ENCODE data around the gene TRIM47.
A peak's percentile ranks its signal among the peaks of the same experiment; 100 is the strongest.
"Not testable (repeated sequence)": the region's sequence is repeated elsewhere in the genome, so short reads cannot be mapped to it uniquely, and the experiment has no call there.

TRIM47 gene

DNA sequence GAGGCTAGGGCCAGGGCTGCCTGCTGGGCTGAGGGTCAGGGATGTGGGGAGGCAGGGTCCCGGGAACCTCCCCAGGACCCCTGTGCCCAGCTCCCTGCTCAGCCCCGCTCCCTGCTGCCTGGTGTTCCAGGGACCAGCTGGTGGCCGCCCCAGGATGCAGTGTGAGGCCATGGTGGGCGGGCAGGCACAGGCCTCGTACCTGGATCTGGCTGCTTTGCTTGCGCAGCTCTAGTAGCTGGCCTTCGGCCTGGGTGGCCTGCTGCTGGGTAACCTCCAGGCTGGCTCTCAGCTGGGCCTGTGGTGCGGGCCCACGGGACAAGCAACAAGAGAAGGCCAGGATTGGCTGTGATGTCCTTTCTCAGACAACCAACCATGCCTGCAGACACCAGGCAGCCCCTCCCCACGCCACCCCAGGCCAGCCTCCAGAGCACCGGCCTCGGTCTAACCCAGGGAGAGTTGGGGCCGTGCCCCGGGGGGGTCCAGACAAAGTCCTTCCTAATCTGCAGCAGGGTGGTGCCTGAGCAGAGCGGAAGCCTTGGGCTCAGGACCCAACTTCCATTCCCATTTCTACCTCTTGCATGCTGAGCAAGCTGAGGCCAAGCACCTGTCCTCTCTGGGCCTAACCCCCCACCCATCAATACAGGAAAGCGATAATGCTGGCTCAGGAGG, 14.3 kb upstream of the TRIM47 start:
- DNase-seq (ENCODE audit: insufficient read length, low spot score) = no peak
- FAIRE-seq = no peak

DNA sequence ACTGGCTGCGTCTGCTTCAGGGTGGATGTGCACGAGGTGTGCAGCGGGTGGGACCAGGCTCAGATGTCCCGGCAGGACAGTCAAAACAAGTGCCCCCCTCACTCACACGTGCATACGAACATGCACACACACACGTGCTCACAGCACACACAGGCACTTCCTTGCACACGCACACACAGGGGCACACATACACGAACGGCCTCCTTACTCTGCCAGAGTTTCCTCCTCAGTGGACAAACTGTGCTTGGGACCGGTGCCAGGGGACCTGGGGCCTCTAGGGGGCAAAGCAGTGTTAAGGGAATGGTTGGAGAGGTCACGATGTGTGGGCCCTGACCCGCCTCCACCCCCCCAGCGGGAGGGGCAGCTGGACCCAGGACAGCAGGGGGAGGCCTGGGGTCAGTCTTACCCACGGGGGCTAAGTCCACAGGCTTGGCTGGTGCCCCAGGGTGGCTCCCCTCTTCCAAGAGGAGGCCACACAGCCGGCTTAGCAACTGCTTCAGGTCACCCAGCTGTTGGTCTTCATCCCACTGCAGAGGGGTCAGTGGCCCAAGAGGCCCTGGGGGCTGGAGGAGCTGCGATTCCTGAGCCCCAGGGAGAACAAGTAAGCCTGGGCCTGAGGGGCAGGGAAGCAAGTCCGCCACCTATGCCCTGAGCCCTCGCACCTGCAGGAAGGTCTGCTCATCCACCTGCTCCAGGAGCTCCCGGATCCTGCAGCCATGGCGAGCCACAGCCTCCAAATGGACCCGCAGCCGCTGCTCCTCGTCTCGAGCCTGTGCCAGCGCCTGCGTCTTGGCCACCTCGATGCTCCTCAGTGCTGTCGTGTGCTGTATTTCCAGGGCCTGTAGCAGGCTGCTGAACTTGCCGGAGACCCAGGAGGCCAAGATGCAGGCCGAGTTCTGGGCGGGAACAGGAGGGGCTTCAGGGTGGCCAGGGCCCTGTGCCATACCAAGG, 13.5 kb upstream of the TRIM47 start:
- FAIRE-seq (peak; percentile 85), DNase-seq (ENCODE audit: insufficient read length, low spot score) (no peak)

DNA sequence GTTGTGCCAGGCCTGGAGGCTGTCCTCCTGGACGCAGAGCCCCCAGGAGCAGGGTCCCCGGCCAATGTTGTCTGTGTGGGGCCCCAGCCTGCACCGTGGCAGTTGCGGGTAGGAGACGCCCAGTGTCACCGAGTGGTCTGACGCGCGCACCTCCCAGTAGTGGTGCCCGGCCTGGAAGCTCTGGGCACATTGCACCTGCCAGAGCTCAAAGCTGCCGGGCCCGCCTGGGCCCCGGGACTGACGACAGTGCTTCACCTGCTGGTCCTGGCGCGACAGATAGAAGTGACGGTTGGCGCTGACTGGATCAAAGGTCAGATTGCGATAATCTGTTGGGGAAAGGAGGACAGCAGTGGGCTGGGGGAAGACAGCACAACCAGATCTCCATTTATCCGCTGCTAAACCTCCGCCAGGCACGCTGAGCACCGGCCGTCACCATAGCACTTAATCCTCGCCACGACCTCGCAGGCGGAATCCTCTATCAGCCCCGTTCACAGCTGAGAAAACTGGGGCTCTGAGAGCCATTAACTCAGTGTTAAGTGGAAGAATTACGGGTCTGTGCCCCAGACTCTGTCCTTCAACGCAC, 12.7 kb upstream of the TRIM47 start:
- FAIRE-seq (no peak), DNase-seq (ENCODE audit: insufficient read length, low spot score) (no peak)

GRCh38 chr17:75889454-75889853, 11.1 kb upstream of the TRIM47 start:
- FAIRE-seq = no peak
- no peak for DNase-seq (ENCODE audit: insufficient read length, low spot score)

GRCh38 chr17:75888484-75888883, 10.1 kb upstream of the TRIM47 start:
- no peak for DNase-seq (ENCODE audit: insufficient read length, low spot score)
- peak; percentile 59 for FAIRE-seq

GRCh38 chr17:75885860-75886259, 7.5 kb upstream of the TRIM47 start:
- DNase-seq (ENCODE audit: insufficient read length, low spot score); FAIRE-seq: not testable (repeated sequence)

- FAIRE-seq = no peak
- DNase-seq (ENCODE audit: insufficient read length, low spot score) = no peak
Measured at GRCh38 chr17:75885431-75885830, 7.0 kb upstream of the TRIM47 start.

DNA sequence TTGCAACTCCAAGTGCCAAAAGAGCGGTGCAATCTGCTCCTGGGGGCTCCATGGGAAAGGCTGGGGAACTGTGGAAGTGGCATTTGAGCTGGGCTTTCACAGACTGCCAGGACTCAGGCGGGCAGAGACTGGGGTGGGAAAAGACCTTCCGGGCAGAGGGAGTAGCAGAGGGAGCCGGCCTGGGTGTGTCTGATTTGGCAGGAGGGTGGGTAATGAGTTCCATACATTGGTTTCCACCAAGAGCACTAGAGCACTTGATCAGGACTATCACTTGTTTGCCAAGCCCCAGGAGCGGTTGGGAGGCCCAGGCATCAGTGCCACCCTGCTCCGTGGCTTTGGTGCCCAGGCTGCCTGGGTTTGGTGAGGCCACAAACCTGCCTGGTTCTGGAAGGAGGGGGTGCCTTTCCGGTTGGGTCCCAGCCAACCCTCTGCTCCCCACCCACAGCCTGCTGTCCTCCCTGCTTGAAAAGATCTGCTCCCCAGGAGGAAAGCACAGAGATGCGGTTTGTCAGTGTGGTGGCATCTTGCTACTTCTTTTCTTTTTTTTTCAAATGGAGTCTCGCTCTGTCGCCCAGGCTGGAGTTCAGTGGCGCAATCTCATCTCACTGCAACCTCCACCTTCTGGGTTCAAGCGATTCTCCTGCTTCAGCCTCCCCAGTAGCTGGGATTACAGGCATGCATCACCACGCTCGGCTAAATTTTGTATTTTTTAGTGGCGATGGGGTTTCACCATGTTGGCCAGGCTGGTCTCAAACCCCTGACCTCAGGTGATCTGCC, 3.5 kb upstream of the TRIM47 start:
- FAIRE-seq = no peak
- no peak for DNase-seq (ENCODE audit: insufficient read length, low spot score)

DNA sequence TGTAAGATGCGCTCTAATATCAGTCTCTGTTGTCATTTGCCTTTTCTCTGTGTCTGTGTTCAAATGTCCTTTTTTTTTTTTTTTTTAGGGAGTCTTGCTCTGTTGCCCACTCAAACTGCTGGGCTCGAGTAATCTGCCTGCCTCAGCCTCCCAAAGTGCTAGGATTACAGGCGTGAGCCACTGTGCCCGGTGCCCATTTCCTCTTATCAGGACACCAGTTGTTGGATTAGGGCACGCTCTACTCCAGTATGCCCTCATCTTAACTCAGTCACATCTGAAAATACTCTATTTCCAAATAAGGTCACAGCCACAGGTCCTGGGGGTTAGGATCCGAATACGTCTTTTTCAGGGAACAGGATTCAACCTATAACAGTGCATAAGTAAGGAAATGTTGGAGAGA, 1.9 kb upstream of the TRIM47 start:
- FAIRE-seq = no peak

GRCh38 chr17:75877752-75878173, 618 bp downstream of the TRIM47 start:
- peak; percentile 91 for FAIRE-seq

More for the DNA sequence above, 1.9 kb upstream of the TRIM47 start:
- no peak for DNase-seq (ENCODE audit: insufficient read length, low spot score)

DNA sequence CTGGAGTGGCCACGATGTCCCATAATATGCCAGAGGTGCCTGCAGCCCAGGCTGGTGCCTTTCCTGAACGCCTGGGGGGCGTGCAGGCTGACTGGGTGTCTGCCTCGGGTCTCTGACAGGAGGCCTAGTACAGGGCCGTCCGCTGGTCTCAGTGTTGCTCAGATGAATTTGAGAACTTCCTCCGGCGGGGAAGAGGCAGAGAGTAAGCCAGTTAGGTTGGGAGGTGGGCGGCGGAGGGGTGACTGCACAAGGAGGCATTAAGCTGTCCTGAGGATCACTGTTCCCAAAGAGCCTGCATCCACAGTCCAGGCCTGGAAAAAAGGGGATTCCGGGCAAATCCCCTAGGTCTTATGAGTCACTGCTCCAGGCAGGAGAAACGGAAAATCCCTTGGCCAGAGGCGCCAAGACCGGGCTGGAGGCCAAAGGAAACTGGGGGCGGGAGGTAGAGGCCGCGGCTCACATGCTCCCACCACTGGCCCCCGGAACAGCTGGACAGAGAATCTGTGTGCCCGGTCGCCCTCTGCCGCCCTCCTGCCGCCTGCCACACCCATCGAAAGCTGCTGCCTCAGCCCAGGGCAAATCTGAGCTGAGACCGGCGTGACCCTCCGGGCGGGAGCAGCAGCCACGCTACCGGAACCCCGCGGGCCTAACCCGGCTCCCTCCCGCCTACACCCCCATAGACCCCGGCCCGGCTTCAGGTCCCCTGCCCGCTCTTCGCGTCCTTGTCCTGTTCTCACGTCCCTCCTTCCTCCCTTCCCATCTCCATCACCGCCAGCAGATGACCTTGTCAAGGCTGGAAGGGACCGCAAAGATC, 1.2 kb downstream of the TRIM47 start:
- FAIRE-seq (peak; percentile 68), DNase-seq (ENCODE audit: insufficient read length, low spot score) (peak; percentile 92)

More at GRCh38 chr17:75877752-75878173, 618 bp downstream of the TRIM47 start:
- DNase-seq (ENCODE audit: insufficient read length, low spot score) = peak; percentile 64

DNA sequence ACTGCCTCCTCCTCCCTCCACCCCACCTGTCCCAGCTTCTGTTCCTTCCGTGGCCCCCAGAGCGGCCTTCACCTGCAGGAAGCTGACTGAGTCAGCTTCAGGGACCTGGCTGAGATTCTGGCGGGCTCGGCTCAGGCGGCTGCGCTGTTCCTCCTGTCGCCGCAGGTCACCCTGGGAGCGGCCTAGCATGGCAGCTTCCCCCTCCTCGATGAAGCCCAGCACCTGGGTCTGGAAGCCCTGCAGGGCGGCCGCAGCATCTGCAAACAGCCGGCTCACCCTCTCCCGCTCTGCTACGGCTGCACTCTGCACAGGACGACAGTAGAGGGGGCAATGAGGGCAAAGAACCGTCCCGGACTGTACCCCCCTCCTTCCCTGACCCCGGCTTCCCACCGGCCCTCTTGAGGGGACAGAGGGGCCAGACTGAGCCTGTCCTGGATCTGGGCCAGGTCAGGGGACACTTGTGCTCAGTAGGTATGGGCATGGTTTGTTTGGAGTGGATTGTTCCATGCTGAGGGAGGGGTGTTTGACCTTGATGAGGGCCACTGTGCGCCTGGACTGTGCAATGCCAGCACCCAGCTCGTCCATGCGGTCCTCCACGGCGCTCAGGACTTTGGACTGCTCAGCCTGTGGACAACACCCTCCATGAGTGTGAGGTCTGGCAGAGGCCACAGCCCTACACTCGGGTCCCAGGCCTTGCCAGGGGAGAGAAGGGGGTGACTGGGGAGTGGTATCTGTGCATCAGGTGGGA, 2.0 kb downstream of the TRIM47 start:
- DNase-seq (ENCODE audit: insufficient read length, low spot score) = no peak

GRCh38 chr17:75875940-75876189, 2.5 kb downstream of the TRIM47 start:
- FAIRE-seq = peak; percentile 59
- no peak for DNase-seq (ENCODE audit: insufficient read length, low spot score)

More for the DNA sequence above, 2.0 kb downstream of the TRIM47 start:
- no peak for FAIRE-seq

GRCh38 chr17:75875182-75875939, 3.0 kb downstream of the TRIM47 start:
- DNase-seq (ENCODE audit: insufficient read length, low spot score) = no peak
- no peak for FAIRE-seq

DNA sequence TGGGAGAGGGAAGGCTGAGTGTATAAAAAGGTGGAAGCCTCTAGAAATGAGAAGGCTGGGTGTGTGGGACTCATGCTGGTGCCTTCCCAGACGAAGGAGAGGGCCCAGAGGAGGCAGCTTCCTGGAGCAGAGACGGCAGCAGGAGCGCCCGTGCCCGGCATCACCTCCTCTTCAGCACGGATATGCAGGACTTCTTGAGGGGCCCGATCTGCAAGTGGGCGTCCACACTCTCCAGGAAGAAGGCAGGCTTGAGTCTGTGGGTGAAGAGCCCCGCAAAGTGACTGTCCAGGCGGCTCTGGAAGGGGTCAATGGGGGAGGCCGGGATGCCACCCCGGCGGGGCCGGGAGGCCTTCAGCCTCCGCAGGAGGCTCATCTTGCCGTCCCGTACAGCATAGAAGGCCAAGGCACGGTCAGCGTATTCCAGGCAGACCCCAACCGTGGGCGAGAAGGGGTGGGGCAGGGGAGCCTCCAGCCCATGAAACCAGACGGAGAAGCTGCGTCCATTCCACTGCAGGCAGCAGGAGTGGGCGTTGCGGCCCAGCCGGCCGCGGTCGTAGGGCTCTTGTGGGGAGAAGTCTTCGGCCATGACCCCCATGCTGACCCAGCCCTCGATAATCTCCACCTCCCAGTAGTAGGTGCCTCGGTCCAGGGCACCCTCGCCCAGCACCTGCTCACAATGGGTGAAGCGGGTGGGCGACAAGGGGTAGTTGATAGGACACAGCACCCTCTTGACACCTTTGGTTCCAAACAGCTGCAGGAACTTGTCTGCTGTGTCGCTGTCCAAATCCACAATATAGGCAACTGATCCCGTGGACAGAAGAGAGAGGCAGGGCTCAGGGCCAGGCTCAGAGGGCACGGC, 3.8 kb downstream of the TRIM47 start:
- no peak for FAIRE-seq

DNA sequence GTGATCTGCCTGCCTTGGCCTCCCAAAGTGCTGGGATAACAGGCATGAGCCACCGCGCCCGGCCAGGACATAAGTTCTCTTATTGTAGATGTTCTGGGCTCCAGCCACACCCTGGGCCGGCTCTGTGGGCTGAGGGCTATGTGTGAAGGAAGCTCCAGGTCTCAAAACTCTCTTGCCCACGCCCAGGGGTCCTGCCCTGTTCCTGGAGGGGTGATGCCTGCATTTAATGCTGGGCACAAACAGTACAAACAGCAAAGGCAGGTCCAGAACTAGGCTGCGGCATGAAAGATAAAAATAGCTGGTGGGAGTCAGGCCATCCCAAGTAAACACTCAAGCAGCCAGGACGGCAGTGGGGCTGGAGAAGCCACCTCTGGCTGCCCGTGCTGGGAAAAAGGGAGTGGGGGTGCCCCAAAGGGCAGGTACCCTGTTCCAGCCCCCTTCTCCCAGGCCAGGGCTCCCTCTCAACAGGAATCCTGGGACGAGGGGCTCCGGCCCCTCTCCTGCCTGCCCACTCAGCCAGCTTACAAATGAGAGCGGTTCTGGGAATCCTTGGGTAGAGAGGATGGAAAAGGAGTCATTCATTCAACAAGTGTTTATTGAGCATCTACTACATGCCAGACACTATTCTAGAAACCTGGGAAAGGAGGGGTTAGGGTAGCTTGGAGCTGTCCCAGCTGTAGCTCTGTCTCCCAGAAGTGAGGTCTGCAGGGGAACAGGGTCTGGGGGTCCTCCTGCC, 4.6 kb downstream of the TRIM47 start:
- FAIRE-seq (no peak), DNase-seq (ENCODE audit: insufficient read length, low spot score) (no peak)

More for the DNA sequence above, 3.8 kb downstream of the TRIM47 start:
- DNase-seq (ENCODE audit: insufficient read length, low spot score) = no peak

Data from HTR-8/SVneo (cell line).